Measurements from ENCODE around the gene NCKAP5L. TPM values are rescaled to one million over a fixed set of nuclear protein-coding genes. Genes with fewer than 3 reads are reported as not detected.

NCKAP5L gene
- total and polyA plus RNA-seq, 2 donors (not counting 1 experiment from before 2014, with no cell fraction given) = 3.9 to 14.2 TPM

DNA sequence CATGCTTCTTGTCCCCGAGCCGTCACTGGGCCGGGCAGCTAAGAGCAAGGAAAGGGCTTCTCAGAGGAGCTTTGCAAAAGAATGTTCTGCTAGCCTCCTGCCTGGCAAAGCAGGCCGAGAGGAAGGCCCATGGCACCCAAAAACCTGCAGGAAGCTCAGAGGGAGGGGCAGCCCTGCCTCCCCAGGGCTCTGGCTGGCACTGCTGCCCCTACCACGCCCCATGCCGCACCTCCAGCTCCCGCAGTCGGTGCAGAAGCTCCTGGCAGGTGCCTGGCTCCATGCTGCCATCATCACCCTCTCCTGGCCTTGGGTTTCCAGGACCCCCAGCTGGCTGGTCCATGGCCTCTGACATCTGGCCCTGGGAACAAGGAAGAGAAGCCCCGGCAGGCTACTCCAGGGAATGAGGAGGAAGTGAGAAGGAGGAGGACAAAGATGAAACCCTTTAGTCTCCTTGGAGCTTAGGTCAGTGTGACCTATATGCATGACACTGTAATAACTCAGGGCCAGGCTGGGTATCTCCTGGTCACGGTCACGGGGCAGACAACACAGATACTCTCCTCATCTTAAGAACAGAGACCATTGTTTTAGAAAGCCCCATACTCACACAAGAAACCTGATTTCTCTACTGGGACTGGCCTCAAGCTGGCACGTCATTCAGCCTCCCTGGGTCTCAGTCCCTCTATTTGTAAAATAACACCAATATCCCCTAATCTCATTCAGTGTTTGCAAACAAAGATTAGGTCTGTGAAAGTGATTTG, 24.3 kb downstream of the NCKAP5L start:
- H3K9me3 ChIP-seq (ENCODE audit: control insufficient read depth, insufficient read depth, low read depth, low read length) = no peaks in the 10 kb centered on the region
- H3K4me2 ChIP-seq (ENCODE audit: extremely low read depth, insufficient read depth, low read length) = no peak overlapping the region
- H3K9ac ChIP-seq (ENCODE audit: insufficient read depth, low read length) = no peak overlapping the region
- H3K27me3 ChIP-seq (ENCODE audit: control insufficient read depth, insufficient read depth, low read length) = no peaks in the 10 kb centered on the region
- no peak for TF ChIP-seq EZH2 (IDR thresholded peaks at IDR 0.05; ENCODE audit: low read length, missing control alignments)
- TF ChIP-seq, protein P1, sequence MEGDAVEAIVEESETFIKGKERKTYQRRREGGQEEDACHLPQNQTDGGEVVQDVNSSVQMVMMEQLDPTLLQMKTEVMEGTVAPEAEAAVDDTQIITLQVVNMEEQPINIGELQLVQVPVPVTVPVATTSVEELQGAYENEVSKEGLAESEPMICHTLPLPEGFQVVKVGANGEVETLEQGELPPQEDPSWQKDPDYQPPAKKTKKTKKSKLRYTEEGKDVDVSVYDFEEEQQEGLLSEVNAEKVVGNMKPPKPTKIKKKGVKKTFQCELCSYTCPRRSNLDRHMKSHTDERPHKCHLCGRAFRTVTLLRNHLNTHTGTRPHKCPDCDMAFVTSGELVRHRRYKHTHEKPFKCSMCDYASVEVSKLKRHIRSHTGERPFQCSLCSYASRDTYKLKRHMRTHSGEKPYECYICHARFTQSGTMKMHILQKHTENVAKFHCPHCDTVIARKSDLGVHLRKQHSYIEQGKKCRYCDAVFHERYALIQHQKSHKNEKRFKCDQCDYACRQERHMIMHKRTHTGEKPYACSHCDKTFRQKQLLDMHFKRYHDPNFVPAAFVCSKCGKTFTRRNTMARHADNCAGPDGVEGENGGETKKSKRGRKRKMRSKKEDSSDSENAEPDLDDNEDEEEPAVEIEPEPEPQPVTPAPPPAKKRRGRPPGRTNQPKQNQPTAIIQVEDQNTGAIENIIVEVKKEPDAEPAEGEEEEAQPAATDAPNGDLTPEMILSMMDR (conservative IDR thresholded peaks at IDR 0.05 in 1 of 2, IDR thresholded peaks at IDR 0.05 in 1 of 2; ENCODE audit: low read depth in 1 of 2, low read length in 2 of 2) = no peak
- H3K27ac ChIP-seq (ENCODE audit: insufficient read depth, low read length) = no peak overlapping the region
- H2AFZ ChIP-seq (ENCODE audit: low read length) = no peak overlapping the region
- H3K4me3 ChIP-seq (replicated peaks in 1 of 4; ENCODE audit: control extremely low read depth in 1 of 4, insufficient read depth in 1 of 4, low read depth in 3 of 4, low read length in 4 of 4) = no peak overlapping the region
- H3K36me3 ChIP-seq (ENCODE audit: control insufficient read depth, insufficient read depth, low read length) = peaks cover 29% of the 10 kb centered on the region
- H4K20me1 ChIP-seq (ENCODE audit: control insufficient read depth, extremely low read depth, insufficient read depth, low read length) = no peaks in the 10 kb centered on the region
- H3K4me1 ChIP-seq (ENCODE audit: control insufficient read depth, extremely low read depth, insufficient read depth, low read length) = peaks cover under 1% of the 10 kb centered on the region
- no peak for DNase-seq (ENCODE audit: low read depth in 2 of 2)
- peaks cover 7% of the 10 kb centered on the region for H3K79me2 ChIP-seq (ENCODE audit: control insufficient read depth, insufficient read depth, low read length)

GRCh38 chr12:49801141-49802063, 26.8 kb downstream of the NCKAP5L start:
- Histone ChIP-seq H3K79me2 (ENCODE audit: control insufficient read depth, insufficient read depth, low read length) (no peaks in the 10 kb centered on the region), H4K20me1 (ENCODE audit: control insufficient read depth, extremely low read depth, insufficient read depth, low read length) (no peaks in the 10 kb centered on the region), H3K36me3 (ENCODE audit: control insufficient read depth, insufficient read depth, low read length) (peaks cover 32% of the 10 kb centered on the region), H3K4me2 (ENCODE audit: extremely low read depth, insufficient read depth, low read length) (no peak overlapping the region), H3K4me1 (ENCODE audit: control insufficient read depth, extremely low read depth, insufficient read depth, low read length) (no peaks in the 10 kb centered on the region), H2AFZ (ENCODE audit: low read length) (no peak overlapping the region), H3K4me3 (replicated peaks in 1 of 4; ENCODE audit: control extremely low read depth in 1 of 4, insufficient read depth in 1 of 4, low read depth in 3 of 4, low read length in 4 of 4) (no peak overlapping the region), H3K9me3 (ENCODE audit: control insufficient read depth, insufficient read depth, low read depth, low read length) (no peaks in the 10 kb centered on the region), H3K9ac (ENCODE audit: insufficient read depth, low read length) (no peak overlapping the region), H3K27ac (ENCODE audit: insufficient read depth, low read length) (no peak overlapping the region), H3K27me3 (ENCODE audit: control insufficient read depth, insufficient read depth, low read length) (no peaks in the 10 kb centered on the region)
- TF ChIP-seq EZH2 (IDR thresholded peaks at IDR 0.05; ENCODE audit: low read length, missing control alignments) = no peak
- TF ChIP-seq, protein P1 (conservative IDR thresholded peaks at IDR 0.05 in 1 of 2, IDR thresholded peaks at IDR 0.05 in 1 of 2; ENCODE audit: low read depth in 1 of 2, low read length in 2 of 2) = no peak
- DNase-seq (ENCODE audit: low read depth in 2 of 2) = no peak

All from fibroblast of lung (primary cell).